ENCODE measurements around the gene CD300LG.
A peak's percentile ranks its signal among the peaks of the same experiment; 100 is the strongest.

GRCh38 chr17:43880420-43880991 is 33.5 kb downstream of the CD300LG start:
- peak; percentile 64 for TF ChIP-seq CTCF (conservative IDR thresholded peaks at IDR 0.05; ENCODE audit: low read depth, low read length)
- TF ChIP-seq EZH2 (IDR thresholded peaks at IDR 0.05; ENCODE audit: borderline replicate concordance, low read depth, low read length, poor library complexity, severe bottlenecking), result no peak
